ENCODE results near the gene TRAPPC14.
"Not testable (repeated sequence)": the region's sequence is repeated elsewhere in the genome, so short reads cannot be mapped to it uniquely, and the experiment has no call there.

The TRAPPC14 gene

GRCh38 chr7:100152937-100153666 lies 5.4 kb downstream of the TRAPPC14 start:
- no peak for DNase-seq

- no peak for DNase-seq
These were observed 6.1 kb downstream of the TRAPPC14 start for GRCh38 chr7:100152404-100152803.

GRCh38 chr7:100148559-100149328 lies 9.8 kb downstream of the TRAPPC14 start, which contains the start of gene LAMTOR4:
LAMTOR4 (plus strand) TSS chr7:100148918; CDS start chr7:100148973, 55 bp downstream.
- DNase-seq, result peak; percentile 99

- DNase-seq, result no peak
These were observed 10.3 kb downstream of the TRAPPC14 start for GRCh38 chr7:100148225-100148558.

GRCh38 chr7:100147278-100147677 lies 11.2 kb downstream of the TRAPPC14 start:
- DNase-seq, result no peak

GRCh38 chr7:100146350-100146749 lies 12.2 kb downstream of the TRAPPC14 start:
- DNase-seq, result peak; percentile 68

GRCh38 chr7:100142461-100142860 lies 16.1 kb downstream of the TRAPPC14 start:
- no peak for DNase-seq

GRCh38 chr7:100141555-100141949 lies 17.0 kb downstream of the TRAPPC14 start:
- no peak for DNase-seq

GRCh38 chr7:100137851-100138760 lies 20.4 kb downstream of the TRAPPC14 start:
- DNase-seq, result no peak

- peak; percentile 78 for DNase-seq
These were observed 25.8 kb downstream of the TRAPPC14 start for GRCh38 chr7:100132697-100133151.

- DNase-seq, result no peak
These were observed 26.4 kb downstream of the TRAPPC14 start for GRCh38 chr7:100132126-100132525.

GRCh38 chr7:100130608-100131453 lies 27.7 kb downstream of the TRAPPC14 start:
- peak; percentile 64 for DNase-seq

GRCh38 chr7:100130220-100130607 lies 28.3 kb downstream of the TRAPPC14 start:
- not testable (repeated sequence) for DNase-seq

- DNase-seq, result no peak
These were observed 29.9 kb downstream of the TRAPPC14 start for GRCh38 chr7:100128637-100128963.

GRCh38 chr7:100127866-100128636 lies 30.5 kb downstream of the TRAPPC14 start:
- DNase-seq, result peak; percentile 52

- DNase-seq, result peak; percentile 92
These were observed 31.3 kb downstream of the TRAPPC14 start, which contains the start of gene MBLAC1 for GRCh38 chr7:100126931-100127865. MBLAC1 (plus strand) TSS chr7:100126967; CDS start chr7:100127396, 429 bp downstream.

- DNase-seq, result no peak
These were observed 32.1 kb downstream of the TRAPPC14 start for GRCh38 chr7:100126239-100126930.

- peak; percentile 64 for DNase-seq
These were observed 34.0 kb downstream of the TRAPPC14 start for GRCh38 chr7:100124301-100125230.

Measured in hematopoietic multipotent progenitor cell treated with erythropoietin and hydrocortisone succinate and interleukin-3 and kit ligand, for 8 days (in vitro differentiated cells).